IMR-90 (cell line): ENCODE results near the gene DUOX2.

ENCODE experiments used
- CTCF ChIP-seq: conservative IDR thresholded peaks from 2 replicates; pipeline ENCODE4 v1.5.1; 2012; ENCODE audit warnings: mild to moderate bottlenecking, low read depth, low read length, improper control_type of control experiment
- NFE2L2 ChIP-seq: fragments of 150-350 bp; IDR thresholded peaks from 2 replicates; pipeline ENCODE4 v1.6.1; 2016; ENCODE audit warnings: low read depth, mild to moderate bottlenecking, low read length

- TF ChIP-seq NFE2L2 (no peak), CTCF (no peak)
Observed at GRCh38 chr15:45102226-45102625, 11.7 kb downstream of the DUOX2 start.
